HepG2 (cell line): Measurements from ENCODE around the gene BCAS3. TPM values are rescaled to one million over a fixed set of nuclear protein-coding genes. Genes with fewer than 3 reads are reported as not detected.

ENCODE experiments used
- CAMTA2 ChIP-seq: sonication (generic); formaldehyde crosslinking; IDR thresholded peaks from 2 replicates; pipeline ENCODE4 v1.4.0; 2020; ENCODE audit warnings: mild to moderate bottlenecking, missing genetic modification reagents, borderline replicate concordance
- MATR3 ChIP-seq: sonication (generic); formaldehyde crosslinking; IDR thresholded peaks from 2 replicates; pipeline ENCODE4 v1.4.0; 2020; ENCODE audit warnings: missing genetic modification reagents
- MBD4 ChIP-seq: IDR thresholded peaks from 2 replicates; pipeline ENCODE4 v1.6.1; 2012; ENCODE audit warnings: low read length, inconsistent platforms, borderline replicate concordance
- MIER3 ChIP-seq: IDR thresholded peaks from 2 replicates; pipeline ENCODE4 v1.6.1; 2016; ENCODE audit warnings: missing compliant biosample characterization, borderline replicate concordance
- MXD3 ChIP-seq: IDR thresholded peaks from 2 replicates; pipeline ENCODE4 v1.6.1; 2016; ENCODE audit warnings: mild to moderate bottlenecking, missing biosample characterization, missing genetic modification reagents
- PRMT3 ChIP-seq: sonication (generic); formaldehyde crosslinking; IDR thresholded peaks from 2 replicates; pipeline ENCODE4 v1.8.1; 2022; ENCODE audit warnings: low read depth, mild to moderate bottlenecking, moderate library complexity, missing genetic modification reagents, borderline replicate concordance
- SKIL ChIP-seq: sonication (generic); formaldehyde crosslinking; IDR thresholded peaks from 2 replicates; pipeline ENCODE4 v1.8.0; 2022; ENCODE audit warnings: missing genetic modification reagents, mild to moderate bottlenecking, moderate library complexity, borderline replicate concordance
- ZBTB7A ChIP-seq: sonication (generic); formaldehyde crosslinking; IDR thresholded peaks from 2 replicates; pipeline ENCODE4 v1.8.0; 2022; ENCODE audit warnings: mild to moderate bottlenecking, missing genetic modification reagents
- ZEB1 ChIP-seq: IDR thresholded peaks from 2 replicates; pipeline ENCODE4 v1.6.1; 2012; ENCODE audit warnings: mild to moderate bottlenecking, low read depth, inconsistent platforms; ENCODE audit not compliant: insufficient replicate concordance
- ZMYM3 ChIP-seq: sonication (generic); formaldehyde crosslinking; IDR thresholded peaks from 2 replicates; pipeline ENCODE4 v1.5.1; 2020; ENCODE audit warnings: mild to moderate bottlenecking, missing genetic modification reagents
- ZNF234 ChIP-seq: sonication (generic); formaldehyde crosslinking; conservative IDR thresholded peaks from 2 replicates; pipeline ENCODE4 v1.5.1; 2020; ENCODE audit warnings: mild to moderate bottlenecking, missing genetic modification reagents
- ZNF256 ChIP-seq: sonication (generic); formaldehyde crosslinking; conservative IDR thresholded peaks from 2 replicates; pipeline ENCODE4 v1.4.0; 2020; ENCODE audit warnings: missing genetic modification reagents
- ZNF276 ChIP-seq: sonication (generic); formaldehyde crosslinking; IDR thresholded peaks from 2 replicates; pipeline ENCODE4 v1.4.0; 2020; ENCODE audit warnings: mild to moderate bottlenecking, low read depth, missing genetic modification reagents
- ZNF512 ChIP-seq: sonication (generic); formaldehyde crosslinking; IDR thresholded peaks from 2 replicates; pipeline ENCODE4 v1.4.0; 2020; ENCODE audit warnings: mild to moderate bottlenecking, missing genetic modification reagents
- ZNF687 ChIP-seq: sonication (generic); formaldehyde crosslinking; IDR thresholded peaks from 2 replicates; pipeline ENCODE4 v1.5.1; 2020; ENCODE audit warnings: mild to moderate bottlenecking, missing genetic modification reagents, moderate library complexity
- ZNF800 ChIP-seq: sonication (generic); formaldehyde crosslinking; IDR thresholded peaks from 2 replicates; pipeline ENCODE4 v1.4.0; 2020; ENCODE audit warnings: missing genetic modification reagents
- polyA plus RNA-seq, 8 experiments: library from polyadenylated mRNA; depleted of rRNA in 3 of 8; stranded (reverse) in 7 of 8; unstranded in 1 of 8; fragments of >200 nt; fragmentation: Illumina TruSeq in 4 of 8; extraction: Trizol in 4 of 8; gene quantifications; 2 replicates each; pipeline versions ENCODE4 v1.2.1 to v1.2.3, GENCODE V29; 2011 to 2016; ENCODE audit warnings: low read depth in 4 of 8, missing spikeins in 1 of 8, mixed read lengths in 1 of 8; ENCODE audit not compliant: insufficient read depth in 1 of 8
- total RNA-seq, 5 experiments: library from RNA; depleted of rRNA; stranded (reverse); fragments of >200 nt; fragmentation: Illumina TruSeq; extraction: Trizol; gene quantifications; 2 replicates each; pipeline ENCODE4 v1.2.3, GENCODE V29; 2016; ENCODE audit warnings: low read depth in 1 of 5

BCAS3 gene
- total and polyA plus RNA-seq, 2 of the 13 experiments (the other 11 are each of a cell fraction or from before 2014, with no cell fraction given) = 10.7 to 11.2 TPM

- TF ChIP-seq ZNF800 = no peak
- TF ChIP-seq ZNF687 = peak; percentile 96
- peak; percentile 47; the same call in 1 of the 2 replicates for TF ChIP-seq ZMYM3
- no peak for TF ChIP-seq MBD4
- 0 out of 2 replicates have a peak, but pooled peaks have one; percentile 66 for TF ChIP-seq ZNF256
- TF ChIP-seq ZNF276 (CRISPR knock-in tag) = 0 out of 2 replicates have a peak, but pooled peaks have one; percentile 32
- peak; percentile 85 for TF ChIP-seq SKIL
- TF ChIP-seq MXD3 (CRISPR knock-in tag) = no peak; the same call in 1 of the 2 replicates
- TF ChIP-seq MIER3 (CRISPR knock-in tag) = peak; percentile 71; the same call in 1 of the 2 replicates
- TF ChIP-seq ZNF234 (CRISPR knock-in tag) = no peak
- TF ChIP-seq ZNF512 (CRISPR knock-in tag) = no peak
- TF ChIP-seq ZEB1 = peak; percentile 78
- TF ChIP-seq CAMTA2 (CRISPR knock-in tag) = no peak
- peak; percentile 94 for TF ChIP-seq PRMT3 (CRISPR knock-in tag)
- peak; percentile 31; the same call in 1 of the 2 replicates for TF ChIP-seq ZBTB7A (CRISPR knock-in tag)
- no peak for TF ChIP-seq MATR3 (CRISPR knock-in tag)
These were observed 689.2 kb downstream of the BCAS3 start (continued) for GRCh38 chr17:61366715-61367413.
